ENCODE results near the gene SRF. TPM values are rescaled to one million over a fixed set of nuclear protein-coding genes. Genes with fewer than 3 reads are reported as not detected.
A peak's percentile ranks its signal among the peaks of the same experiment; 100 is the strongest.

SRF gene
- total RNA-seq, 1 experiment from 2014 or later, result 35.0 TPM

DNA sequence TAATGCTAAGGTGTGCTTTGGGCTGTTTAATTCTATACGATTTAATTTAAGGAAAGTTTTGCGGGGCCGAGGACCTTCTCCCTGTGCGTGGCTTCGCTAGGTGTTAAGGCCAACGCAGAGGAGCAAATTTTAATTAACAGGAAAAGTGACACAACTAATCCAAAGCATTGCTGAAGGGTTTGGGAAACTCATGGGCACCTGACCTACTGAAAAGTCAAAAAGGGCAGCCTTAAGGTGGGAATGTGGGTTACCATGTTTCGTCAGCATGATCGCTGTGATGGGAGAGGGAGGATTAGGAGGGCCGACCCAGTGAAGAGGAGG is 10.5 kb downstream of the SRF start:
- Histone ChIP-seq H3K4me3 (ENCODE audit: low read length) (peak overlapping the region; percentile 79), H3K36me3 (ENCODE audit: low read depth, low read length) (peaks cover 16% of the 10 kb centered on the region), H3F3A (ENCODE audit: low read length, unreplicated experiment) (no peaks in the 10 kb centered on the region), H3K9me2 (replicated peaks; ENCODE audit: low read length) (no peaks in the 10 kb centered on the region), H3K4me1 (ENCODE audit: insufficient read depth, low read length) (peaks cover 13% of the 10 kb centered on the region), H3K9me3 (ENCODE audit: low read length) (no peaks in the 10 kb centered on the region), H3K27me3 (ENCODE audit: low read length) (no peaks in the 10 kb centered on the region), H4K20me1 (ENCODE audit: low read length) (no peaks in the 10 kb centered on the region), H3K4me2 (ENCODE audit: low read length) (peak overlapping the region; percentile 93), H3K9ac (ENCODE audit: low read length) (peak overlapping the region; percentile 79), H3K79me2 (ENCODE audit: low read length) (no peaks in the 10 kb centered on the region), H3K27ac (ENCODE audit: low read length) (peak overlapping the region; percentile 22; the same call in 1 of the 2 replicates), H2AFZ (ENCODE audit: low read length) (peak overlapping the region; percentile 83)
- ATAC-seq (no peak), DNase-seq (no peak)
- intact Hi-C loops (cut with micrococcal nuclease), result no loop called here
- TF ChIP-seq, protein P1, sequence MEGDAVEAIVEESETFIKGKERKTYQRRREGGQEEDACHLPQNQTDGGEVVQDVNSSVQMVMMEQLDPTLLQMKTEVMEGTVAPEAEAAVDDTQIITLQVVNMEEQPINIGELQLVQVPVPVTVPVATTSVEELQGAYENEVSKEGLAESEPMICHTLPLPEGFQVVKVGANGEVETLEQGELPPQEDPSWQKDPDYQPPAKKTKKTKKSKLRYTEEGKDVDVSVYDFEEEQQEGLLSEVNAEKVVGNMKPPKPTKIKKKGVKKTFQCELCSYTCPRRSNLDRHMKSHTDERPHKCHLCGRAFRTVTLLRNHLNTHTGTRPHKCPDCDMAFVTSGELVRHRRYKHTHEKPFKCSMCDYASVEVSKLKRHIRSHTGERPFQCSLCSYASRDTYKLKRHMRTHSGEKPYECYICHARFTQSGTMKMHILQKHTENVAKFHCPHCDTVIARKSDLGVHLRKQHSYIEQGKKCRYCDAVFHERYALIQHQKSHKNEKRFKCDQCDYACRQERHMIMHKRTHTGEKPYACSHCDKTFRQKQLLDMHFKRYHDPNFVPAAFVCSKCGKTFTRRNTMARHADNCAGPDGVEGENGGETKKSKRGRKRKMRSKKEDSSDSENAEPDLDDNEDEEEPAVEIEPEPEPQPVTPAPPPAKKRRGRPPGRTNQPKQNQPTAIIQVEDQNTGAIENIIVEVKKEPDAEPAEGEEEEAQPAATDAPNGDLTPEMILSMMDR (conservative IDR thresholded peaks at IDR 0.05; ENCODE audit: low read depth, low read length), result no peak
- TF ChIP-seq EZH2phosphoT487 (IDR thresholded peaks at IDR 0.05; ENCODE audit: borderline replicate concordance, low read length) (no peak), EZH2 (IDR thresholded peaks at IDR 0.05; ENCODE audit: low read length, unreplicated experiment) (no peak)
- BruUV-seq (replicated peaks), result TSS peak; percentile 88
- ChIA-PET CTCF (no interaction called here), POLR2A (ENCODE audit: unreplicated experiment) (no interaction called here)

DNA sequence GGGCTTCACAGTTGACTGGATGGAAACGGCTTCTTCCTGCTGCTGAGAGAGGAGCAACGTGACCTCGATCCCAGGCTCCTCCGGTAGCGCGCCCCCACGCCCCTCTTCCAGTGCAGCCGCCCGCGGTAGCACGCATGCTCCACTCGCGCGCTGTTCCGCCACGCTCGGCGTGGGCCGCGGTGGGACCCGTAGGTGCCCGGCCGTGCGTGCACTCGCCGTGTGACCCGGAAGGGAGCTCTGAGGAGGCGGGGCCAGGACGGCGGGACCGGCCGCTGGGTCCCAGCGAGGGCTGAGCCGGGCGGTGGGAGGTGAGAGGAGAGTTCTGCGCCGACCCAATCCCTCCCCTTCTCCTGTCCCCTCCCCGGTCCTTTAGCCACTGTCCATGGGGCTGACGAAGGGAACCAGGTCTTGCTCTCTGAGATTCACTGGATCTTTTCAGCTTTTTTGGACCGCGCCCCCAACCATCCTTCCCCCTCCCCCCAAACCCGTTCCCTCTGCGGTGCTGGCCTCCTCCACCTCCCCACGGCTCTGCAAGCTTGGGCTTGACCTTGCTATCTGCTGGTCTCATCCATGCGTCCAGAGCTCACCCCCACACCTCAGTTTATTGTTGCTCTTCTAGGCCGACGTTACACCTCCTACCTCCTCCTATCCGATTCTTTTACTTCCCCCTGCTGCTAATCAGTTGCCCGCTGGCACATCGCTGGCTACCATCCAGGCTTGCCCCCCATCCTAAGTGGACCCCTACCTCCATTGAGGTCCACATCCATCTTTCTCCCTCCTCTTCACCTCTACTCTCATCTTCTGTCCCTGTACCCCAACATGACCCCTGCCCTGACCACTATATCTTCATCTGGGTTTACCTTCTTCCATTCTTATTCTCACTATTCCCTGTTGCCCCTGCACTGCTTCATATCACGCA is 11.1 kb downstream of the SRF start, which contains the start of gene CUL9:
Gene CUL9, plus strand, starts transcription at position 255 of the 919 bp plus-strand sequence. CDS start 2,115 bp downstream, outside the sequence.
- Histone ChIP-seq H3K27me3 (ENCODE audit: low read length) (no peaks in the 10 kb centered on the region), H3K27ac (ENCODE audit: low read length) (peak within 1 kb of the TSS; percentile 22; the same call in 1 of the 2 replicates), H3K4me1 (ENCODE audit: insufficient read depth, low read length) (peaks cover 13% of the 10 kb centered on the region), H3K9me3 (ENCODE audit: low read length) (no peaks in the 10 kb centered on the region), H3F3A (ENCODE audit: low read length, unreplicated experiment) (no peaks in the 10 kb centered on the region), H3K9ac (ENCODE audit: low read length) (peak within 1 kb of the TSS; percentile 79), H4K20me1 (ENCODE audit: low read length) (no peaks in the 10 kb centered on the region), H3K4me2 (ENCODE audit: low read length) (peak within 1 kb of the TSS; percentile 93), H3K4me3 (ENCODE audit: low read length) (peak within 1 kb of the TSS; percentile 79), H3K36me3 (ENCODE audit: low read depth, low read length) (peaks cover 11% of the 10 kb centered on the region; the same call in 1 of the 2 replicates), H3K79me2 (ENCODE audit: low read length) (no peaks in the 10 kb centered on the region), H3K9me2 (replicated peaks; ENCODE audit: low read length) (no peaks in the 10 kb centered on the region), H2AFZ (ENCODE audit: low read length) (peak within 1 kb of the TSS; percentile 83)
- peak; percentile 75 for DNase-seq
- ChIA-PET POLR2A (ENCODE audit: unreplicated experiment) (interaction anchor here (0.5 to 0.6 kb wide), 3 partner anchors 31 to 168 kb away, joined by 3 read pairs; partner anchors contain the start of gene KLHDC3), CTCF (no interaction called here)
- BruUV-seq (replicated peaks), result no TSS peak
- peak; percentile 98 for ATAC-seq
- intact Hi-C loops (cut with micrococcal nuclease), result no loop called here
- TF ChIP-seq, protein P1 (conservative IDR thresholded peaks at IDR 0.05; ENCODE audit: low read depth, low read length), result no peak
- TF ChIP-seq EZH2phosphoT487 (IDR thresholded peaks at IDR 0.05; ENCODE audit: borderline replicate concordance, low read length) (no peak), EZH2 (IDR thresholded peaks at IDR 0.05; ENCODE audit: low read length, unreplicated experiment) (no peak)

DNA sequence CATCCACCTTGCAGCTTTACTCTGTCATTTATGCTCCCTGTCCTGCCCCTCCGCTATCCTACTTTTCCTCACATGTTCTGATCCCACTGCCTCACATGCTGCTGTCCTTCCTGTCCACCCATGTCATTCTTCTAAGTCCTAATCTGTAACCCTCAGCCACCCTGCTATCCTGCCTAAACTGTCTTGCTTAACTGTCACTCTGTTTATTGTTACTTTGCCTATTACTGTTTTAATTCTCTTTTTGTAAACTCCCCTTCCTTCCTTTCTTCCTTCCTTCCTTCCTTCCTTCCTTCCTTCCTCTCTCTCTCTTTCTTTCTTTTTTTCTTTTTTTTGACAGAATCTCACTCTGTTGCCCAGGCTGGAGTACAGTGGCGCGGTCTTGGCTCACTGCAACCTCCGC is 12.4 kb downstream of the SRF start:
- Histone ChIP-seq H3K79me2 (ENCODE audit: low read length) (no peaks in the 10 kb centered on the region), H3K4me3 (ENCODE audit: low read length) (no peak overlapping the region), H2AFZ (ENCODE audit: low read length) (no peak overlapping the region), H3K4me1 (ENCODE audit: insufficient read depth, low read length) (peaks cover 13% of the 10 kb centered on the region), H3K27ac (ENCODE audit: low read length) (no peak overlapping the region), H3K9ac (ENCODE audit: low read length) (no peak overlapping the region), H3K27me3 (ENCODE audit: low read length) (no peaks in the 10 kb centered on the region), H3K36me3 (ENCODE audit: low read depth, low read length) (peaks cover 5% of the 10 kb centered on the region; the same call in 1 of the 2 replicates), H3K9me3 (ENCODE audit: low read length) (no peaks in the 10 kb centered on the region), H3K4me2 (ENCODE audit: low read length) (peak overlapping the region; percentile 93; the same call in 1 of the 2 replicates), H3F3A (ENCODE audit: low read length, unreplicated experiment) (no peaks in the 10 kb centered on the region), H3K9me2 (replicated peaks; ENCODE audit: low read length) (no peaks in the 10 kb centered on the region), H4K20me1 (ENCODE audit: low read length) (no peaks in the 10 kb centered on the region)
- no peak for ATAC-seq
- TF ChIP-seq, protein P1 (conservative IDR thresholded peaks at IDR 0.05; ENCODE audit: low read depth, low read length), result no peak
- no peak for TF ChIP-seq EZH2 (IDR thresholded peaks at IDR 0.05; ENCODE audit: low read length, unreplicated experiment)
- TF ChIP-seq EZH2phosphoT487 (IDR thresholded peaks at IDR 0.05; ENCODE audit: borderline replicate concordance, low read length), result no peak
- ChIA-PET POLR2A (ENCODE audit: unreplicated experiment) (no interaction called here), CTCF (no interaction called here)
- DNase-seq, result no peak
- no TSS peak for BruUV-seq (replicated peaks)
- intact Hi-C loops (cut with micrococcal nuclease), result no loop called here

Measured in PC-3 (cell line).